HG02870 (cell line): ENCODE results near the gene TMEM11.

Experiments used
- ATAC-seq: cut with Tn5 transposase; IDR thresholded peaks from one replicate; pipeline ENCODE4 v1.9.1; 2021; ENCODE audit warnings: mild to moderate bottlenecking, moderate library complexity; ENCODE audit not compliant: unreplicated experiment

TMEM11 gene, protein sequence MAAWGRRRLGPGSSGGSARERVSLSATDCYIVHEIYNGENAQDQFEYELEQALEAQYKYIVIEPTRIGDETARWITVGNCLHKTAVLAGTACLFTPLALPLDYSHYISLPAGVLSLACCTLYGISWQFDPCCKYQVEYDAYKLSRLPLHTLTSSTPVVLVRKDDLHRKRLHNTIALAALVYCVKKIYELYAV

DNA sequence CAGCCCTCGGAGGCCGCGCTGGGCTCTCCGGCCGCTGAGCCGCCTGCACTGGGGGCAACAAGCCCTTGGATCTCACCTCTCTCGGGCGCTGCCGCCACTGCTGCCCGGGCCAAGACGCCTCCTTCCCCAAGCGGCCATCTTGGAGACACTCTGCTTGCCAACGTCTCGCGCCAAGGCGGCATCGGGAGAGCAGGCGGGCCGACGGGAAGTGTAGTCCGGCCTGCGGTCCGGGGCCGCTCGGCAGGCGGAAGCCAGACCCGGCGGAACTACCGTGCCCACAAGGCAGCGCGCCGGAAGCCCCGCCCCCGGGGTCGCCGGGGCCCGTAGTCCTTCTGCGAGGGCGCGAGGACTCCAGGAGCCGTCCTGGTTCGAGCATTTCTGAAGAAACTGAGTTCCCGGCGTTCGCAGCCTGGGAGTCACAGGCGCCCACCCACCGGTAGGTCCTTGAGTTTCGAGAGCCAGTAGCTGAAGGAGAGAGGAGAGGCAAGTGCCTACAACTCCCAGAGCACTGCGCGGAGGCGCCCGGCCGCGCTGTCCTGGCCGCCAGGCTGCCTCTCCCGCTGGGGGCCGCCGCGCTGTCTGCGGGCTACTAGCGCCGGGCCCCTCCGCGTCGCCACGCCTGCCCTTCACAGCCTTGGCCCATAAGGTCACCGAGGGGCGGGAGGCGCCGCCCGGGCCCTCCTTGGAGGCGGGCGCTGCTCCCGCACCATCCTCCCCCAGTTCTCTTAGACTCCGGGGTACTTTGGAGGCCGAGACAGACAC lies at the start of gene TMEM11:
TMEM11 (minus strand) TSS at position 147 of the 762 bp plus-strand sequence; CDS start at position 138, 9 bp downstream.
- ATAC-seq: peak; percentile 79

DNA sequence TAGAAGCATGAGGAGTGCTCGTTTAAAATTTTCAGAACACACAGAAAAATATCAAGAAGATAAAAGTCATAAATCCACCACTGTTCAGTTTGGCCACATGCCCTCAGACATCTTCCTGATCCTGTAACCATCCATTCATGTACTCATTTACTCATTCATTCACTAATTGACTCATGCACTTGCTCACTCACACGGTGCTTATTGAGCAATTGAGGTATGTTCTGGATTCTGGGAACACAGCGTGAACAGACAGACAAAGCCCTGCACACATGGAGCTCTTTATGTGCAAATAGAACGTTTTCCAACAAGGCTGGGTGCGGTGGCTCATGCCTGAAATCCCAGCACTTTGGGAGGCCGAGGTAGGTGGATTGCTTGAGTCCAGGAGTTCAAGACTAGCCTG lies 49.4 kb upstream of the TMEM11 start:
- no peak for ATAC-seq

DNA sequence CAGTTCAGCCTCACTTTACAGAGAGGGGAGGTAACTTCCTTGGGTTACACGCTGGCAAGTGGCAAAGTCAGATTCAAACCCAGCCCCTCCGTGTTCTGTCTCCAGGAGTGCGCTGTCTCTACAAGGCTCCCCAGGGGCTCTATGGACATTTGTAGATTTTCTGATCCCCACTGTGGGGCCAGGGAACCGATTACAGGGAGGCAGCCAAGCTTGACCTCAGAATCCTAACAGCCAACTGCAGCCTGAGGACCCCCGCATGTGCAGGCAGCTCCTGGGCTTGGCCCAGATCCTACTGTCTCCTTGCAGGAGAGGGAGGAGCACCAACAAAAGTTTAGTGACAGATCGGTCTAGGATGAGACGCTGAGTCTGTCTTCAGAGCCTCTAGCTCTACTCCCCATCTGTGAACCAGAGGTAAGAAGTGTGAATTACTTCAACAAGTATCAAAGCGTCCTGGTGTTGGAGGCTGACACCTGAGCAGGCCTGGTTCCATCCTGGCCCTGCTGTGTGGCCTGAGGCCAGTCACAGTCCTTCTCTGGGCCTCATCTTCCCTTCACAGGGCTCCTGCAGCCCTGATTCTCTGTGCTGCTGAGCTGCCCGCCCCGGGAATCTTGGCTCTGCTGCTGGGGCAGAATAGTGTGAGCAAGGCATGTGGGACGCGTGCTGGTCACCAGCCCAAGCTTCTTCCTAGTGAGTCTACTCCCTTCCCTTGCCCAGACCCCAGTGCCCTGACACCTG lies 48.5 kb upstream of the TMEM11 start:
- ATAC-seq: no peak

DNA sequence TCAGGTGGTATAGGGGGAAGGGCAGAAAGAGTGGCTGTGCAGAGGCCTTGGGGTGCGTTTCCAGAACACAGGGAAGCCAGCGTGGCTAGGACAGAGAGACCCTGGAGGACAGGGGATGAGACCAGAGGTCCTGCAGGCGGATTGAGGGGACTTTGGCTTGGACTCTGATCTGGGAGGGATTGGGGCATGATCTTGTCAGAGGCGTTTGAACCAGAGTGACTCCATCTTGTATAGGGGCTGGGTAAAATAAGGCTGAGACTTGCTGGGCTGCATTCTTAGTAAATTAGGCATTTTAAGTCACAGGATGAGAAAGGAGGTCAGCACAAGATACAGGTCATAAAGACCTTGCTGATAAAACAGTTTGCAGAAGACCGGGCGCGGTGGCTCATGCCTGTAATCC lies 44.6 kb upstream of the TMEM11 start:
- ATAC-seq: no peak

DNA sequence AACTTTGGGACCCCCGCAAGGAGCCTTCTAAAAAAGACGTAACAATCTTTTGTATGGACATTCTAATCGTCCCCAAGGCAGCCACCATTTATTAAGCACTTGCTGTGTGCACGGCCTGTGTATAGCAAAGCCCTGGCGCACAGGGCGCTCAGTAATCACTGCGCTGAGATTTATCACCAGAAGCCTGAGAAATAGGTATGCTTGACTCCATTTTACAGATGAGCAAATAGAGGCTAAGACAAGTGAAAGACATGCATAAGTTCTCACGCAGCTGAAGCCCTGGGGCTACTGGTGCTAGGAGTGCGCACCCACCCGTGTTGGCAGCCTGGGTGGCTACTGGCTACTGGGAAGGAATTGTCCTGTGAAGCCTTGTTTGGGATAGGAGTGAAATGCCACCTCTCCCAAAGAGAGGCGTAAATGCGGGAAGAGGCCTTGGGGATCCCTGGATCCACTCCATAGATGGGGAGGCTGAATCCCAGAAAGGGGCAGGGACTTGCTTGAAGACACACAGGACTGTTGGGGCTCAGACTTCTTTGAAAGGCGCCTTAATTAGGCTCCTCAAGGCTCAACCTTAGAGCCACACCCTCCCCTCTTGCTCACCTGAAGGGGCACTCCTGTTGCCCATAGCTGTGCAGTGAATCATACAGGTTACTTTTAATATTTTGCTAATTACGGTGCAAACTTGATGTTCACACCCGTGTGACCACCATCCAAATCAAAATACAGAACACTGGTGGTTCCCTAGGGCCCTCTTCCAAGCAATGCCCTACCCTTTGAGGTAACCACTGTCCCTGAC lies 39.9 kb upstream of the TMEM11 start:
- peak; percentile 16 for ATAC-seq

DNA sequence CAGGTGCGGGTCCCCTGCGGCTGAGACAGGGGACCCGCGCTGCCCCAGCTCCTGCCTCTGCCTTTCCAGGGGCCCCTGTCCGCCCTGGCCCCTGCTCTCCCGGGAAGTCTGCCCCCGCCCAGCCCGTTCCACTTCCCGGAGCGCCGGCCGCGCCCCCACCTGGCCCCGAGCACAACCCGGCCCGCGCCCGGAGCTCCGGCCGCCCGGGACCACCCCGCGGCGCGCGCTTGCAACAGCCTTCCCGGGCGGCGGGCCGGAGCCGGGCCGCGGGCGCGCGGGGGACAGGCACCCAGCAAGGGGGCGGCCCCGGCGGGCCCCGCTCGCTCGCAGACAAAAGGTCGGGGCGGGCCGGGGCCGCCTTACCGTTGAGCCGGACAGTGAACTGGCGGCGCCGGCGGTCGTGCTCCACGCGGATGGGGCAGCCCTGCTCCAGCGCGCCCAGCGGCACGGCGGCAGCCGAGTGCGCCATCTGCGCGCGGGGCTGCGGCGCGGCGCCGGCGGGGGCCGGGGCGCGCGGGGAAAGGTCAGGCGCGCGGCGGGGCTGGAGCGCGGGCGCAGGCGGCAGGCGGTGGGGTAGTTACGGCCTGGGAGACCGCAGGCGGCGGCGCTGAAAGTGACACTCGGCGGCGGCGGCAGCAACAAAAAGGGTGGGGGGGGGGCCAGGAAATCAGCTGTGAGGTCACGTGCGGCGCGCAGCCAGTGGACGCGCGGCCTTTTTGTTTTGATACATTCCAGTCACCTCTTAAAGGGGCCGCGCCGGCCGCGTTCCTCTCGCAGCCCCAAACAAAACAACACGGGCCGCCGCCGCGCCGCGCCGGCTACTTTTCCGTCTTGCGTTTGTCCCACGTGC lies 39.1 kb upstream of the TMEM11 start, which contains the start of gene NATD1:
NATD1 (minus strand) TSS at position 615 of the 850 bp plus-strand sequence; CDS start at position 469, 146 bp downstream.
- ATAC-seq: peak; percentile 83

DNA sequence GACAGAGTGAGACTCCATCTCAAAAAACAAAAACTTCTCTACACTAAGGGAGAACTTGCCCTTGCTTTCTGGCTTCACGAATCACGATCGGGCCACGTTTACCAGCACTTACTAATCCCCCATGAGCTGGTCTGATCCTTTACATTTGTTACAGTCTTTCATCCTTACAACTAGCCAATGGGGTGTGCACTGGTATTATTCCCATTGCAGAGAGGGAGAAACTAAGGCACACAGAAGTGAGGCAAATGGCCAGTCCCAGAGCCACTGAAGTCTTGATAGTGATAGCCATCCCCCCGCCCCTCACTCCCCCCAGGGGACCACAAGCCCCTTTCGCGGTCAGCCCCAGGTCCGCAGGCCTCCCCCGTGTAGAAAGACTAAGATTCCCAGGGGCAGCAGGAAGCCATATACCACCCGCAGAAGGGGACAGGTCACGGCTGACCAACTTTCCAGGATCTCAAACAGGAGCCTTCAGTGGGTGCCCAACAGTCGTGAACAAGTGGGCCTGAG lies 38.4 kb upstream of the TMEM11 start:
- ATAC-seq: no peak

DNA sequence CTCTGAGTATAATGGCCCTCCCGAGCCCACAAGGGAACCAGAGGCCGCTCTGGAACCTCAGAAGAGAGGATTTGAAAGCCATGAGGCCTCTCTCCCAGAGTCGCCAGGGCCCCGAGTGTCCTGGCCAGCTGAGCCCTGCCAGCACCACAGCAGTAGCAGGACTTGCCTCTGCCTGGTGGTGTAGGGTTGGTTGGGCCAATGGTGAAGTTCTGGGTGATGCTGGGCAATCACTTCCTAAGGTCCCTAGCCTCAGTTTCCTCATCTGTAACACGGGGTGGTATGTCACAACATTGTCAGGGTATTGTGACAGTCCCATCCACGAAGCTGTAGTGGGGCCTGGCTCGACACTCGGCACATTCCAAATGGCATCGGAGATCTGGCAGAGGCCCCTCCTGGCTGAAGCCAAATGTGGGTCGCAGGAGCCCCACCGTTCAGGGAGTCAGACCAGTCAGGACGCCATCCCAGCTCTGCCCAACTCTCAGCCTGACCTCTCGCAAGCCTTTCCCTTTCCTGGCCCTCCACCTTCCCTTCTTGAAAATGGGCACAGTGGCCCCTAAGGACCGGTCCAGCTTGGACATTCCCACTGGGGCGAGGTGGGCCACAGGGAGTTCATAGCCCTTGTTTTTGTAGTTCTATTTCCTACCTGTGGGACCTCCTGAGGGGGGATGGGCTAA lies 37.5 kb upstream of the TMEM11 start:
- ATAC-seq: no peak

DNA sequence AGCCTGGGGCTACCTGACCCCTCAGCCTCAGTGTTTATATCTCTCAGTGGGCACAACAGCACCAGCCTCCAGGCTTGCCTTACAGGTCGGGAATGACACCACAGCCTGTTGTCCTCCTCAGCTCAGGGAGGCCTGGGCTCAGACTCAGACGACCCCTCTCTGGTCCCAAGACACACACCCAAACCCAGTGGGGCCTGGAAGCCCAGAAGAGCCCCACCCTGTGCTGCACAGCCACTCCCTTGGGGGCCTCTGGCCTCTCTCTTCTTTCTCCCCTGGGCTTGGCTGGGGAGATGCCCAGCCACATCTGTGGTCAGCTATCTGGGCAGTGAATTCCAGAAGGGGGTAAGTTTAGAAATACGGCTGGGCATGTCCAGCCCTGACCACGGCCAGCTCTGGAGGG lies 36.9 kb upstream of the TMEM11 start:
- ATAC-seq: no peak

DNA sequence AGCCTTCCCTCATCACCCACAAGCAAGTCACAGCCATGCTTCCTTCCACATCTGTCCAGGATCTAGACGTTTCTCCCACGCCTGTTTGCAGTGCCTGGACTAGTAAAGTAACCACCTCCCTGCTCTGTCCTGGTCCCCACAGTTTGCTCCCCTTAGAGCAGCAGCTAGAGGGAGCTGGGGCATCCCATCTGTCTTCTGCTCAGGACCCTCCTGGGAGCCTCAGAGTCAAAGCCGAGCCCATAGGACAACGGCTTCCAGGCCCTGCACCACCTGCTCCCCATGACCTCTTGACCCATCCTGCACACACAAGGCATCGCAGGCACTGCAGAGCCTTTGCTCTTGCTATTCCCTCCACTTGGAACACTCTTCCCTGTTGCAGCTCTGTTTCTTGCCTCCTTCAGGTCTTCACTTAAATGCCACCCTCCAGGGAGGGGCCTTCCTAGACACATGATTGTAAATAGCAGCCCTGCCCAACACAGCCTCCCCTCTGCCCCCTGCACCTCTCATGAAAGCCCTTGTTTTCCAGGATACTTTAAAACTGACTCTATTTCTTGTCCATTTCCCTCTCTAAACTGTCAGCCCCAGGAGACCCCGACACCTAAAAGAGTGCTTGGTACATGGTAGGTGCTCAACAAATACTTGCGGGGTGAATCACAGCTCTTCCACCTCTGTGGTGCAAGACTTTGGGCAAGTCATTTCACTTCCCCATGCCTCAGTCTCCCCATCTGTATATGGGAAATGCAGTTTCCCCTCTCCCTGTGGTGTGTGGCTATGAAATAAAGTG lies 36.2 kb upstream of the TMEM11 start:
- no peak for ATAC-seq

DNA sequence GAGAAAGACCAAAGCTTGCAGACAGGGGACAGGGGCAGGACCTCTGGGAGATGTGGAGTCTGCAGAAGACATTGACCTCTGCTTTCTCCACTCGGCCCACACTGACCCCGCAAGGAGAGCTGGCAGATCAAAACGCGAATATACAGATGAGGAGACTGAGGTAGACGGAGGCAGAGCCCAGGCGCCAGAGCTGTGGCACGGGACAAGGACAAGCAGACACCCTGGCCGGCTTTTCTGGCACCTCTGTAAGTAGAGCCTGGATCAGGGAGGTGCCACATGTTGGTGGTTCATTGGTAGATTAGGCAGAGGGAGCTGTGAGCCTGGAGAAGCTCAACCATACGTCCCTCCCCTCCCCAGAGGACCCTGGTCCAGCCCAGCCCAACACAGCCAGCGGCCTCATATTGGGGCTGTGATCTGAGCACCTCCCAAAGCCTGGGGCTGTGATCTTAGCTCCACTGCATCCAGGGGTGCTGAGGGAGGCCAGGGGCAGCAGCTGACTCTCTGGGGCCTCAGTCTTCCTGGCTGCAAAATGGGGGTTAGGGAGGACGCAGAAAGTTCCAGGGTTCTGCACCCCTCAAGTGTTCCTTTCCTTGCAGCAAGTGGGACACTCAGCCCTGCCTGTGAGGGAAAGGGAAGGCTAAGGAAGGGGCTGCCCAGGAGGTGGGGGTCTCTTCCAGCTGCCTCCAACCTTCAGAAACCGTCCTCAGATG lies 35.3 kb upstream of the TMEM11 start:
- no peak for ATAC-seq

DNA sequence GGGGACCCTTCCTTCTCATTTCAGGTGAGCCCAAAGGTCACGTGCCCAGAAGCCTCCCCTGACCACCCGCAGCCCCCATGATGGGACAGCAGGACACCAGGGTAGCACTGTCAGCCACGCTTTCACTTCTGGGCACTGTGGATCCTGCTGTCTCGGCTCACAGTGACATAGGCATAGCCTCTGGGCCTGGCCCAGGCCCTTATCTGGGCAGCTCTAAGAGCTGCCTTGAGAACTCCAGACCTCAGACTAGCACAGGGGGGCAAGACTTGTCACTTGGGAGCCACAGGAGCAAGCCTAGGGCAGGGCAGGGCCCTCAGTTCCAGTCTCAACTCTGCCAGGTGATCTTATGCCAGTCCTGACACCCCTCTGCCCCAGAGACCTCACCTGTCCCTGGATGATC lies 34.5 kb upstream of the TMEM11 start:
- ATAC-seq: no peak

DNA sequence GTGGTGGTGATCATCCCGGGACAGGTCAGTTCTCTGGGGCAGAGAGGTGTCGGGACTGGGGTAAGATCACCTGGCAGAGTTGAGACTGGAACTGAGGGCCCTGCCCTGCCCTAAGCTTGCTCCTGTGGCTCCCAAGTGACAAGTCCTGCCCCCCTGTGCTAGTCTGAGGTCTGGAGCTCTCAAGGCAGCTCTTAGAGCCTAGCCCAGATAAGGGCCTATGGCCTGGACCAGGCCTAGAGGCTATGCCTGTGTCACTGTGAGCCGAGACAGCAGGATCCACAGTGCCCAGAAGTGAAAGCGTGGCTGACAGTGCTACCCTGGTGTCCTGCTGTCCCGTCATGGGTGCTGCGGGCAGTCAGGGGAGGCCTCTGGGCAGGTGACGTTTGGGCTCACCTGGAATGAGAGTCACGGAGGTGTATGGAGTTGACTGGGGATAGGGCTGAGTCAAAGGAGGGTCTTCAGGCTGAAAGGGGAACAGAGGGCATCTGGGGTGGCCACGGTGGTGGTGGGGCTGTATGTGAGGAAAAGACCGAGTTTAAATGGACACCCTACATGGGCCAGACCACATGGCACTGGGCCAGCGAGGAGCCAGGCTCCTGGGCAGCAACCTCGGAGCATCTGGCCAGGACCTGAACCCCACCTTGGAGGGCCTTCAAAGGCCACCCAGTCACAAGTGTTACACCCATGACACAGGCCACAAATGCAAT lies 33.7 kb upstream of the TMEM11 start:
- ATAC-seq: no peak

DNA sequence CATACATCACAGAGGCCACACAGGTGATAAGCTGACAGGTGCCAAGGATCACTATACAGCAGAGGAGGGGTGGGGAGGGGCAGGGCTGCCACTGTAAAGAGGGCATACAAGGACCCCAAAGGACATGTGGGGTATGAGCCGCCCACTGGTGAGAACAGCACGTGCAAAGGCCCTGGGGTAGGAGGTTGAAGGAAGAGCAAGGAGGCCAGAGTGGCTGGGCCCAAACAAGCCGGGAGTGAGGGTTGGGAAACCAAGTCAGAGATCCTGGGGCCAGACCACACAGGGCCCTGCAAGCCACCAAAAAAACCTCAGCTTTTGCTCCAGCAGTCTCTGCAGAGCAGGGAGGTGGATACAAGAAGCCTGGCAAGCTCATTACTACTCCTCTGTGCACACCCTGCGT lies 32.7 kb upstream of the TMEM11 start:
- no peak for ATAC-seq

DNA sequence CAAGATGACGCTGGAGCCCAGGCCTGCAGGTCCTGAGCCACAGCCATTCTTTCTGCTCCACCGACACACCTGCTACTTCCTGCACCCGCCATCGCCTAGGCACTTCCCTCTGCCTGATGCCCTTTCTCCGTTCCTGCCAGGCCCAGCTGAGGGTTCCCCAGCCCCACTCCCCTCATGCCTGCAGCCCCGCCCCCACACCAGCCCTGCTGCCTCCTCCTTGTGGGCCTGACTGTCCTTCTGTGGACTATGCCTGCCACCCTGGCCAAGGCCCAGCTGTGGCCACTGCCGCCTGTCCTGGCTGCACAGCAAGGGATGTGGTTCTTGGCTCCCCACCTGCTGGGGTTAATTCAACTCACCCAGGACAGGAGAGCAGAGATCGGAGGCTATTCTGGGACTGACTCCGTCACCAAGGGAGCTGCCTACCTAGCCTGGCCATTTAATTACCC lies 31.7 kb upstream of the TMEM11 start:
- ATAC-seq: no peak

DNA sequence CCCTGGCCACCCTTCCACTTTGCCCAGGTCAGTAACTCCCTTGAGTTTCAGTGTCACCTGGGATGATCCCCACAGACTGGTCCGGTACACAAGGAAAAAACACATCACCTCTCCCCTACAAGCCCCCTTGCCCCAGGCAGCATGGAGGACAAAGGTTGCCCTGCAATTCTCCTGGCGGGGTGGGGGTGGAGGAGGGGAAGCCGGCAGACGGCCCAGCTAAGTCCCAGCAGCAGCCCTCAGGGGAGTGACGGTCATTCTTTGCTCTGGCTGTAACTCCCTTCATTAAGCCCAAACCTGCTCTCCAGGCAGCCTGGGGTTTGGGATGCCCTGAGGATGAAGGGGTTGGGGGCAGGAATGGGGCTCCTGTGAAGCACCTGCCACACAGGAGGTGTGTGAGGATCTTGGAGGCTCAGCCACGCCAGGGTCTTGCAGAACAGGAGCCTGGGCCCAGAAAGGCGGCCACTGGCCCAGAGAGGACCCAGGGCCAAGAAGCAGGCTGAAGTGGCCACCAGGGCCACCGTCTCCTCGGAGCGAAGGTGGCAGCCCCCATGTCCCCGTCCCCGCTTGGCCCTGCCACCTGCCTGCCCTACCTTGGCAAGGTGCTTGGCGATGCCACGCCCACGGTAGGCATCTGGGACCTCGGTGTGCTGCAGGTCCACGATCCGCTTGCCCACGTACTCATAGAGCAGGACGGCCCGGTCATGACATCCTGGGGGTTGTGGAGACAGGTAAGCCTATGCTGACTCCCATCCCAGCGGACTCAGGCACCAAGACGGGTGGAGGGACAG lies 29.7 kb upstream of the TMEM11 start:
- ATAC-seq: no peak
